Medulla oblongata (tissue), 1 donor: ENCODE data around the gene KRTAP10-5.
"Not testable (repeated sequence)": the region's sequence is repeated elsewhere in the genome, so short reads cannot be mapped to it uniquely, and the experiment has no call there.

Source experiments
- DNase-seq: peaks from one replicate; pipeline ENCODE4 v3.0.0-alpha.2; 2015; ENCODE audit errors: extremely low spot score

Gene KRTAP10-5

GRCh38 chr21:44580231-44580821 lies at the start of gene KRTAP10-5:
KRTAP10-5 (minus strand) TSS chr21:44580604; CDS start chr21:44580578, 26 bp downstream.
- DNase-seq: not testable (repeated sequence)

- DNase-seq: no peak
Observed at GRCh38 chr21:44628707-44629391, 48.4 kb upstream of the KRTAP10-5 start.

GRCh38 chr21:44627831-44628233 lies 47.4 kb upstream of the KRTAP10-5 start:
- not testable (repeated sequence) for DNase-seq

GRCh38 chr21:44627181-44627822 lies 46.9 kb upstream of the KRTAP10-5 start:
- not testable (repeated sequence) for DNase-seq

GRCh38 chr21:44626673-44627143 lies 46.3 kb upstream of the KRTAP10-5 start, which contains the start of gene KRTAP10-9:
KRTAP10-9 (plus strand) TSS chr21:44627093; CDS start chr21:44627172, 79 bp downstream.
- no peak for DNase-seq

- no peak for DNase-seq
Observed at GRCh38 chr21:44626262-44626661, 45.9 kb upstream of the KRTAP10-5 start.

GRCh38 chr21:44625756-44626155 lies 45.4 kb upstream of the KRTAP10-5 start:
- DNase-seq: no peak

- no peak for DNase-seq
Observed at GRCh38 chr21:44623575-44623974, 43.2 kb upstream of the KRTAP10-5 start.

GRCh38 chr21:44619886-44620285 lies 39.5 kb upstream of the KRTAP10-5 start:
- DNase-seq: no peak

GRCh38 chr21:44618909-44619308 lies 38.5 kb upstream of the KRTAP10-5 start:
- no peak for DNase-seq

GRCh38 chr21:44618504-44618903 lies 38.1 kb upstream of the KRTAP10-5 start:
- DNase-seq: peak; percentile 11

- DNase-seq: no peak
Observed at GRCh38 chr21:44617071-44617501, 36.7 kb upstream of the KRTAP10-5 start.

GRCh38 chr21:44616591-44616926 lies 36.2 kb upstream of the KRTAP10-5 start:
- DNase-seq: no peak

- no peak for DNase-seq
Observed at GRCh38 chr21:44615911-44616590, 35.6 kb upstream of the KRTAP10-5 start.

GRCh38 chr21:44615466-44615865 lies 35.1 kb upstream of the KRTAP10-5 start:
- DNase-seq: no peak

- no peak for DNase-seq
Observed at GRCh38 chr21:44614961-44615391, 34.6 kb upstream of the KRTAP10-5 start.

- DNase-seq: no peak
Observed at GRCh38 chr21:44614161-44614631, 33.8 kb upstream of the KRTAP10-5 start.

GRCh38 chr21:44613386-44614155 lies 33.2 kb upstream of the KRTAP10-5 start:
- no peak for DNase-seq

- no peak for DNase-seq
Observed at GRCh38 chr21:44612669-44613229, 32.3 kb upstream of the KRTAP10-5 start.

- DNase-seq: no peak
Observed at GRCh38 chr21:44612029-44612486, 31.7 kb upstream of the KRTAP10-5 start, which contains the start of gene KRTAP10-8. KRTAP10-8 (plus strand) TSS chr21:44612079; CDS start chr21:44612101, 22 bp downstream.

GRCh38 chr21:44611551-44611950 lies 31.1 kb upstream of the KRTAP10-5 start:
- no peak for DNase-seq
